Cardiac fibroblast (primary cell): ENCODE data around the gene STXBP5L.

ENCODE experiments used
- DNase-seq, 2 donors: peaks; one replicate each; pipeline versions ENCODE4 v3.0.0 to v3.0.0-alpha.2; 2010; ENCODE audit warnings: low read depth in 2 of 2
- H3K4me3 ChIP-seq, 2 donors: replicated peaks in 1 of 2; 1 replicate in 1 of 2; 2 replicates in 1 of 2; pipeline ENCODE4 v1.5.1; 2011; ENCODE audit warnings: low read depth in 2 of 2, low read length in 2 of 2, mild to moderate bottlenecking in 2 of 2, moderate library complexity in 1 of 2
- CTCF ChIP-seq: IDR thresholded peaks from one replicate; pipeline ENCODE4 v1.5.1; 2011; ENCODE audit warnings: low read depth, mild to moderate bottlenecking, low read length, inconsistent platforms

STXBP5L gene

GRCh38 chr3:121252676-121253075 lies 344.7 kb downstream of the STXBP5L start:
- no peak for TF ChIP-seq CTCF
- no peak overlapping the region for H3K4me3 ChIP-seq
- no peak for DNase-seq

- H3K4me3 ChIP-seq = no peak overlapping the region
- TF ChIP-seq CTCF = no peak
- no peak for DNase-seq
Measured at GRCh38 chr3:121269389-121269788, 361.4 kb downstream of the STXBP5L start.

GRCh38 chr3:121274411-121274810 lies 366.4 kb downstream of the STXBP5L start:
- no peak for TF ChIP-seq CTCF
- no peak for DNase-seq

GRCh38 chr3:121295452-121295851 lies 387.4 kb downstream of the STXBP5L start:
- H3K4me3 ChIP-seq = no peak overlapping the region
- no peak for TF ChIP-seq CTCF
- peak in 1 of 2 donors; percentile 27 for DNase-seq

More at GRCh38 chr3:121274411-121274810, 366.4 kb downstream of the STXBP5L start:
- no peak overlapping the region for H3K4me3 ChIP-seq

- TF ChIP-seq CTCF = no peak
- DNase-seq = peak in 1 of 2 donors; percentile 59
Measured at GRCh38 chr3:121295979-121296378, 388.0 kb downstream of the STXBP5L start.

GRCh38 chr3:121324320-121324719 lies 416.3 kb downstream of the STXBP5L start:
- no peak for TF ChIP-seq CTCF
- DNase-seq = no peak
- H3K4me3 ChIP-seq = no peak overlapping the region

More at GRCh38 chr3:121295979-121296378, 388.0 kb downstream of the STXBP5L start:
- H3K4me3 ChIP-seq = no peak overlapping the region

- TF ChIP-seq CTCF = no peak
- no peak for DNase-seq
Measured at GRCh38 chr3:121330118-121330517, 422.1 kb downstream of the STXBP5L start.

More at GRCh38 chr3:121330118-121330517, 422.1 kb downstream of the STXBP5L start:
- H3K4me3 ChIP-seq = no peak overlapping the region
